WTC11 (cell line): ENCODE results near the gene ZNF488.

Source experiments
- CDX4 ChIP-seq: fragments of 250-450 bp; sonication (Bioruptor Pico); IDR thresholded peaks from 2 replicates; pipeline ENCODE4 v1.9.0; 2021; ENCODE audit warnings: moderate library complexity, mild to moderate bottlenecking, inconsistent platforms, borderline replicate concordance
- CREM ChIP-seq: sonication (generic); formaldehyde crosslinking; IDR thresholded peaks from 2 replicates; pipeline ENCODE4 v1.8.1; 2022; ENCODE audit warnings: mild to moderate bottlenecking, missing genetic modification reagents, moderate library complexity
- CTCF ChIP-seq: fragments of 200-600 bp; IDR thresholded peaks from 2 replicates; pipeline ENCODE4 v1.8.0; 2022; ENCODE audit warnings: antibody characterized with exemption
- GABPB1 ChIP-seq: sonication (generic); formaldehyde crosslinking; IDR thresholded peaks from 2 replicates; pipeline ENCODE4 v1.8.1; 2023; ENCODE audit warnings: mild to moderate bottlenecking, missing genetic modification reagents
- JUN ChIP-seq: sonication (generic); formaldehyde crosslinking; IDR thresholded peaks from 2 replicates; pipeline ENCODE4 v1.8.0; 2023; ENCODE audit warnings: mild to moderate bottlenecking, missing genetic modification reagents
- MAX ChIP-seq: sonication (generic); formaldehyde crosslinking; IDR thresholded peaks from 2 replicates; pipeline ENCODE4 v1.8.0; 2022; ENCODE audit warnings: mild to moderate bottlenecking, missing genetic modification reagents
- NR1H2 ChIP-seq: sonication (generic); formaldehyde crosslinking; IDR thresholded peaks from 2 replicates; pipeline ENCODE4 v1.9.0; 2021; ENCODE audit warnings: mild to moderate bottlenecking, moderate library complexity, missing genetic modification reagents
- NR3C1 ChIP-seq: sonication (generic); formaldehyde crosslinking; conservative IDR thresholded peaks from 2 replicates; pipeline ENCODE4 v1.8.1; 2023; ENCODE audit warnings: low read depth, mild to moderate bottlenecking, missing genetic modification reagents
- PREB ChIP-seq: sonication (generic); formaldehyde crosslinking; IDR thresholded peaks from 2 replicates; pipeline ENCODE4 v1.8.1; 2022; ENCODE audit warnings: mild to moderate bottlenecking, missing genetic modification reagents, moderate library complexity, borderline replicate concordance
- RELA ChIP-seq: sonication (generic); formaldehyde crosslinking; IDR thresholded peaks from 2 replicates; pipeline ENCODE4 v1.8.1; 2022; ENCODE audit warnings: missing genetic modification reagents, mild to moderate bottlenecking, borderline replicate concordance
- SP1 ChIP-seq: sonication (generic); formaldehyde crosslinking; conservative IDR thresholded peaks from 2 replicates; pipeline ENCODE4 v1.8.1; 2022; ENCODE audit warnings: missing genetic modification reagents
- TEAD4 ChIP-seq: sonication (generic); formaldehyde crosslinking; IDR thresholded peaks from 2 replicates; pipeline ENCODE4 v1.8.0; 2022; ENCODE audit warnings: mild to moderate bottlenecking, missing genetic modification reagents
- USF1 ChIP-seq: sonication (generic); formaldehyde crosslinking; IDR thresholded peaks from 2 replicates; pipeline ENCODE4 v1.8.0; 2022; ENCODE audit warnings: mild to moderate bottlenecking, missing genetic modification reagents

- TF ChIP-seq CTCF (no peak), CDX4 (CRISPR knock-in tag) (no peak), MAX (CRISPR knock-in tag) (no peak), RELA (no peak), NR1H2 (CRISPR knock-in tag) (no peak), JUN (CRISPR knock-in tag) (no peak), PREB (CRISPR knock-in tag) (no peak), SP1 (CRISPR knock-in tag) (no peak), NR3C1 (CRISPR knock-in tag) (no peak), GABPB1 (no peak), TEAD4 (CRISPR knock-in tag) (no peak), USF1 (no peak), CREM (CRISPR knock-in tag) (no peak)
These were observed 3.6 kb downstream of the ZNF488 start for GRCh38 chr10:47380341-47381102.
